HEK293 (cell line): Measurements from ENCODE around the gene ADGRB3.

Source experiments
- CTCF ChIP-seq: fragments of 450-650 bp; formaldehyde crosslinking; IDR thresholded peaks from 2 replicates; pipeline ENCODE4 v1.5.1; 2016; ENCODE audit warnings: missing biosample characterization, missing genetic modification characterization
- ZNF202 ChIP-seq: fragments of 450-650 bp; formaldehyde crosslinking; IDR thresholded peaks from 2 replicates; pipeline ENCODE4 v1.5.1; 2016; ENCODE audit warnings: missing biosample characterization, missing genetic modification characterization, borderline replicate concordance
- ZNF266 ChIP-seq: fragments of 450-650 bp; formaldehyde crosslinking; IDR thresholded peaks from 2 replicates; pipeline ENCODE4 v1.5.1; 2016; ENCODE audit warnings: missing biosample characterization, missing genetic modification characterization, low read depth
- ZNF324 ChIP-seq: fragments of 450-650 bp; formaldehyde crosslinking; IDR thresholded peaks from 2 replicates; pipeline ENCODE4 v1.5.1; 2016; ENCODE audit warnings: missing biosample characterization, missing genetic modification characterization
- ZNF48 ChIP-seq: fragments of 450-650 bp; formaldehyde crosslinking; IDR thresholded peaks from 2 replicates; pipeline ENCODE4 v1.5.1; 2016; ENCODE audit warnings: missing biosample characterization, missing genetic modification characterization

- TF ChIP-seq CTCF: no peak
- TF ChIP-seq ZNF324 (tag by site-specific recombination): no peak
- no peak for TF ChIP-seq ZNF48 (tag by site-specific recombination)
- no peak for TF ChIP-seq ZNF266 (tag by site-specific recombination)
- no peak for TF ChIP-seq ZNF202 (tag by site-specific recombination)
Observed at GRCh38 chr6:68738039-68738438, 103.0 kb downstream of the ADGRB3 start.
